Duodenal mucosa (tissue), 2 donors: ENCODE results near the gene HBG1.

Experiments used
- H3K27ac ChIP-seq: one replicate; pipeline ENCODE4 v1.7.0; 2013; ENCODE audit warnings: low read depth, low read length
- H3K27me3 ChIP-seq, 2 donors: one replicate each; pipeline ENCODE4 v1.7.0; 2013; ENCODE audit warnings: low read length in 2 of 2, control low read depth in 1 of 2; ENCODE audit not compliant: insufficient read depth in 2 of 2, control insufficient read depth in 1 of 2
- H3K36me3 ChIP-seq, 2 donors: one replicate each; pipeline ENCODE4 v1.7.0; 2013; ENCODE audit warnings: low read length in 2 of 2, control low read depth in 1 of 2; ENCODE audit not compliant: insufficient read depth in 2 of 2, control insufficient read depth in 1 of 2
- H3K4me1 ChIP-seq, 2 donors: one replicate each; pipeline ENCODE4 v1.7.0; 2013; ENCODE audit warnings: low read length in 2 of 2, control low read depth in 1 of 2; ENCODE audit not compliant: insufficient read depth in 2 of 2, control insufficient read depth in 1 of 2
- H3K4me3 ChIP-seq, 2 donors: one replicate each; pipeline ENCODE4 v1.7.0; 2013; ENCODE audit warnings: low read length in 2 of 2, low read depth in 1 of 2
- H3K9ac ChIP-seq, 2 donors: one replicate each; pipeline ENCODE4 v1.7.0; 2013; ENCODE audit warnings: low read length in 2 of 2, low read depth in 1 of 2
- H3K9me3 ChIP-seq, 2 donors: one replicate each; pipeline ENCODE4 v1.7.0; 2013; ENCODE audit warnings: low read length in 2 of 2, control low read depth in 1 of 2; ENCODE audit not compliant: control insufficient read depth in 1 of 2

HBG1 gene

GRCh38 chr11:5279471-5280090 lies 29.9 kb upstream of the HBG1 start:
- H3K36me3 ChIP-seq: no peaks in the 10 kb centered on the region
- H3K27me3 ChIP-seq: no peaks in the 10 kb centered on the region
- no peak overlapping the region for H3K4me3 ChIP-seq
- no peak overlapping the region for H3K9ac ChIP-seq
- H3K27ac ChIP-seq: no peak overlapping the region
- H3K4me1 ChIP-seq: no peaks in the 10 kb centered on the region
- H3K9me3 ChIP-seq: no peaks in the 10 kb centered on the region

DNA sequence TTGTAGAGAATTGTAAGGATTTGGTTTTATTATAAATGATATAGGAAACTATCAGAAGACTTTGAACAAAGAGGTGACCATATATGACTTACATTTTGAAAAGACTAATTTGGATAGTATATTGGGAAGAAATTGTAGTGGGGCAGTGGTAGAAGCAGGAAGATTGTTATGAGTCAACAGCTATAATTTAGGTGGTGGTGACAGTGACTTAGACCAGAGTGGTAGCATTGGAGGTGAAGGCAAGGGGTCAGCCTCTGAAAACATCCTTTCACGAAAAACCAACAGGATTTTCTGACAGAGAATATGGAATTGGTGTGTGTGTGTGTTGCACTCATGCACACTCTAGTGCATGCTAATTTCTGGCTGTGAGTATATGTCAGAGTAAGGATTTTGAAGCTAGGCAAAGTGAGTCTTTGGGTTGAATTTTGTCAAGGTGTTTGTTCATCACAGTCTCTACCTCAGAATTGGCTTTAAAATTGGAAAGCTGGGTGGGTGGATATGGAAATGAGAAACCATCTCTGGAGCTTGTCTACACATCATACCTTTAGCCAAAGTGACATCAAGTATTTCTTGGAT lies 28.2 kb upstream of the HBG1 start:
- Histone ChIP-seq H3K4me1 (no peaks in the 10 kb centered on the region), H3K4me3 (no peak overlapping the region), H3K9ac (no peak overlapping the region), H3K9me3 (no peaks in the 10 kb centered on the region), H3K27ac (no peak overlapping the region), H3K36me3 (no peaks in the 10 kb centered on the region), H3K27me3 (no peaks in the 10 kb centered on the region)

GRCh38 chr11:5276697-5277096 lies 27.0 kb upstream of the HBG1 start:
- no peaks in the 10 kb centered on the region for H3K27me3 ChIP-seq
- H3K27ac ChIP-seq: no peak overlapping the region
- H3K4me3 ChIP-seq: no peak overlapping the region
- H3K9me3 ChIP-seq: no peaks in the 10 kb centered on the region
- H3K9ac ChIP-seq: no peak overlapping the region
- no peaks in the 10 kb centered on the region for H3K4me1 ChIP-seq
- no peaks in the 10 kb centered on the region for H3K36me3 ChIP-seq

- H3K9ac ChIP-seq: no peak overlapping the region
- H3K27me3 ChIP-seq: no peaks in the 10 kb centered on the region
- H3K9me3 ChIP-seq: no peaks in the 10 kb centered on the region
- no peaks in the 10 kb centered on the region for H3K36me3 ChIP-seq
- no peaks in the 10 kb centered on the region for H3K4me1 ChIP-seq
- H3K27ac ChIP-seq: no peak overlapping the region
- no peak overlapping the region for H3K4me3 ChIP-seq
Measured at GRCh38 chr11:5275369-5276110, 25.9 kb upstream of the HBG1 start.

DNA sequence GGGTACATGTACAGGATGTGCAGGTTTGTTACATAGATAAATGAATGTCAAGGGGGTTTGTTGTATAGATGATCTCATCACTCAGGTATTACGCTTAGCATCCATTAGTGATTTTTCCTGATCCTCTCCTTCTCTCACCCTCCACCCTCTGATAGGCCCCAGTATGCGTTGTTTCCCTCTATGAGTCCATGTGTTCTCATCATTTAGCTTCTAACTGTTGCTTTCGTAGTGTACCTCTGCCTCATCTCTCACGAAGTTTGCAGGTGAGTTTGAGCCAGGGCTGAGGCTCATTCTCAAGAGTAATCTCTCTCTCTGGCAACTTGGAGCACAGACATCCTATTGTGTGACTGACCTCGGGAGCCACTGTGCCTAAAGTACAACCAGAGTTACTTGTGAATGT lies 24.7 kb upstream of the HBG1 start:
- Histone ChIP-seq H3K36me3 (no peaks in the 10 kb centered on the region), H3K27me3 (no peaks in the 10 kb centered on the region), H3K9me3 (no peaks in the 10 kb centered on the region), H3K27ac (no peak overlapping the region), H3K4me3 (no peak overlapping the region), H3K9ac (no peak overlapping the region), H3K4me1 (no peaks in the 10 kb centered on the region)

DNA sequence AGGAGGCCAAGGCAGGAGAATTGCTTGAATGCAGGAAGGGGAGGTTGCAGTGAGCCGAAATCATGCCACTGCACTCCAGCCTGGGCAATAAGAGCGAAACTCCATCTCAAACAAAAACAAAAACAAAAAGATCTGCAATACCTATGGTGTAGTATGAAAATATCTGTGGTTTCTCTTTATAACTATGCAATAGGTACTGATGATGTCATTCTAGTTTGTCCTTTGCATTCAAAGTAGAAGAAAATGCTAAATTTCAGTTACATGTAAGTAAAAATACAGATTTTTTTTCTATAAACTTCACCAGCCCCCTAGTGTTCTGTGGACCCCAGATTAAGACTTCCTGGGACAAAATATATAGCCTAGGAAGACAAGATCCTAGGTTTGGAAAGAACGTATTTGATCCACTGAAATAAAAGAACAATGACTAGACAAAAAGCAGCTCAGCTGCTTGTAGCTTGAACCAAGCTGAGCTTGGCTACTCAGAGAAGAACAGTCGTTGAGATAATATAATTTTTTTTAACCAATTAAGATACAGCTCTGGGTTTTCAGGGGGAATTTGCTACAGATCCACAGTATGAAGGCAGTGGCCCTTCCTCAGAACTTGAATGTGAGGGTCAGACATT lies 22.8 kb upstream of the HBG1 start:
- no peaks in the 10 kb centered on the region for H3K27me3 ChIP-seq

DNA sequence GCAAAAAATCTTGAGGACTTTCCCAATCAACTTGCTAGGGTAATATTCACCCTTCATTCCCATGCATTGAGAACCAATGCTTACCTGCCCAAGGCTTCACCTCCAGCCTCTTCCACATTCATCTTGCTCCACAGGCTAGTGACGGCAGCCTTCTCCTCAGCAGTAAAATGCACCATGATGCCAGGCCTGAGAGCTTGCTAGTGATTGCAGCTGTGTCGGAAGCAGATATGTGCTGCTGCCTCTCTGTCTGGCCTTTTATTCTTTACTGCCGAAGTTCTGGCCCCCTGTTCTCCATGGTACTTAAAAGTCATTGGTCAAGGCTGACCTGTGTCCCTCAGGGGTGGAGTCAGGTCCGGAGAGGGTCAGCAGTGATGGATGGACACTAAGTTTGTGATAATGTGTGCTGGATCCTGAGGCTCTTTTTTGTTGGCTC lies 20.1 kb upstream of the HBG1 start, which contains the start of gene HBE1:
Gene HBE1 (minus strand): TSS at position 231 of the 433 bp plus-strand sequence. CDS start 55 bp downstream, at position 176.
- H3K36me3 ChIP-seq: no peaks in the 10 kb centered on the region
- no peak within 1 kb of the TSS for H3K4me3 ChIP-seq
- H3K27me3 ChIP-seq: no peaks in the 10 kb centered on the region
- H3K9ac ChIP-seq: no peak within 1 kb of the TSS
- no peaks in the 10 kb centered on the region for H3K9me3 ChIP-seq
- H3K4me1 ChIP-seq: no peaks in the 10 kb centered on the region
- no peak within 1 kb of the TSS for H3K27ac ChIP-seq

More for the DNA sequence above, 22.8 kb upstream of the HBG1 start:
- no peak overlapping the region for H3K27ac ChIP-seq
- no peak overlapping the region for H3K4me3 ChIP-seq
- H3K9ac ChIP-seq: no peak overlapping the region
- no peaks in the 10 kb centered on the region for H3K36me3 ChIP-seq
- no peaks in the 10 kb centered on the region for H3K4me1 ChIP-seq
- no peaks in the 10 kb centered on the region for H3K9me3 ChIP-seq

DNA sequence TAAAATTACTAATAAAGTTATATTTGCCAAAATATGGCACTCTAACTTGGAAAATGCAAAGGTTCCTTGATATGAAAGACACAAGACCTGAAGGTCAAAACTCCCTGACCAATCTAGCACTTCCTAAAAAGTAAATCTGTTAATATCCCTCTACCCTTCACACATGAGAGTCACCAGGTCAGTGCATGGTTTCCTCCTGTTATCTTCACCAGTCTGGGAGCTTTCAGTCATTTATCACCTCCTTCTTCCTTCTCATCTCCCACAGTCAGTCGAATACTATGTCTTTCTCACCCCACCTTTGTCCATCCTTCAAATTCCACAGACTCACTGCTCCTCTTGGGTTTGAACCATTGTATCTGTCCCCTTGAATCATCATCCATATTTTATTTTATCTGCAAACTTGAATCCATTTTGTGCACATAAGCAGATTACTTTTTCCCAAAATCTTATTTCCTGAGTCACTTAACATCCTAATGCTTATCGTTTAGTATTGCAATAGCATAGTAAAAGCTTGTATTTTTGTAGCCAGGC lies 17.4 kb upstream of the HBG1 start:
- Histone ChIP-seq H3K4me1 (no peaks in the 10 kb centered on the region), H3K9me3 (no peaks in the 10 kb centered on the region), H3K36me3 (no peaks in the 10 kb centered on the region), H3K27me3 (no peaks in the 10 kb centered on the region), H3K9ac (no peak overlapping the region), H3K4me3 (no peak overlapping the region), H3K27ac (no peak overlapping the region)

GRCh38 chr11:5266609-5267008 lies 17.0 kb upstream of the HBG1 start:
- no peak overlapping the region for H3K9ac ChIP-seq
- no peaks in the 10 kb centered on the region for H3K27me3 ChIP-seq
- H3K4me3 ChIP-seq: no peak overlapping the region
- no peaks in the 10 kb centered on the region for H3K9me3 ChIP-seq
- no peak overlapping the region for H3K27ac ChIP-seq
- H3K4me1 ChIP-seq: no peaks in the 10 kb centered on the region
- no peaks in the 10 kb centered on the region for H3K36me3 ChIP-seq

DNA sequence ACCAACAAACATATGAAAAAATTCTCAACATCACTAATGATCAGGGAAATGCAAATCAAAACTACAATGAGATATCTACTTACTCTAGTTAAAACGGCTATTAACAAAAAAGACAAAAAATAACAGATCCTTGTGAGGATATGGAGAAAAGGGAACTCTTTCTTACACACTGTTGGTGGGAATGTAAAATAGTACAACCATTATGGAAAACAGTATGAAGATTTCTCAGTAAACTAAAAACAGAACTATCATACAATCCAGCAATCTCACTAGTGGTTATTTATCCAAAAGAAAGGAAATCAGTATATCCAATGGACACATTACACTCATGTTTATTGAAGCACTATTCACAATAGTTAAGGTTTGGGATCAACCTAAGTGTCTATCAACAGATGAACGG lies 16.2 kb upstream of the HBG1 start:
- no peak overlapping the region for H3K27ac ChIP-seq
- H3K9me3 ChIP-seq: no peaks in the 10 kb centered on the region
- H3K4me1 ChIP-seq: no peaks in the 10 kb centered on the region
- no peak overlapping the region for H3K9ac ChIP-seq
- no peaks in the 10 kb centered on the region for H3K27me3 ChIP-seq
- H3K4me3 ChIP-seq: no peak overlapping the region
- no peaks in the 10 kb centered on the region for H3K36me3 ChIP-seq
